ENCODE results near the gene CPT1C. TPM values are rescaled to one million over a fixed set of nuclear protein-coding genes. Genes with fewer than 3 reads are reported as not detected.
A peak's percentile ranks its signal among the peaks of the same experiment; 100 is the strongest.

Gene CPT1C
- total RNA-seq (2022): not detected in 2 replicates
- percentile 5 among the genes with signal in this experiment for Bru-seq, nascent RNA
- BruChase-seq, experiment 1, labeled RNA remaining after a 6-hour chase: percentile 21 among the genes with signal in this experiment
- BruChase-seq, experiment 2, labeled RNA remaining after a 2-hour chase: percentile 12 among the genes with signal in this experiment
- long read RNA-seq: 0 reads

GRCh38 chr19:49690656-49691242 lies at the start of gene CPT1C:
CPT1C (plus strand) TSS chr19:49691116; CDS start chr19:49692253, 1,137 bp downstream.
- no peaks in the 10 kb centered on the region for H3K9me3 Mint-ChIP-seq (ENCODE audit: unreplicated experiment)
- intact Hi-C loops (cut with micrococcal nuclease): no loop called here
- H3K27ac Mint-ChIP-seq (ENCODE audit: low read depth, unreplicated experiment): no peak within 1 kb of the TSS
- TF ChIP-seq CTCF (IDR thresholded peaks at IDR 0.05; ENCODE audit: unreplicated experiment): no peak
- peak; percentile 52 for DNase-seq (ENCODE audit: unreplicated experiment)
- no TSS peak for BruUV-seq (replicated peaks)
- peak within 1 kb of the TSS; percentile 56 for H3K4me3 Mint-ChIP-seq (ENCODE audit: unreplicated experiment)
- ChIA-PET POLR2A (interaction anchor here (0.6 kb wide), 1 partner anchor 13 kb away, joined by 4 read pairs; no protein-coding TSS in a partner anchor), CTCF (no interaction called here)
- peaks cover 32% of the 10 kb centered on the region for H3K36me3 Mint-ChIP-seq (ENCODE audit: insufficient read depth, unreplicated experiment)
- peaks cover 14% of the 10 kb centered on the region for H3K4me1 Mint-ChIP-seq (ENCODE audit: insufficient read depth, unreplicated experiment)
- H3K27me3 Mint-ChIP-seq (ENCODE audit: insufficient read depth, unreplicated experiment): no peaks in the 10 kb centered on the region

DNA sequence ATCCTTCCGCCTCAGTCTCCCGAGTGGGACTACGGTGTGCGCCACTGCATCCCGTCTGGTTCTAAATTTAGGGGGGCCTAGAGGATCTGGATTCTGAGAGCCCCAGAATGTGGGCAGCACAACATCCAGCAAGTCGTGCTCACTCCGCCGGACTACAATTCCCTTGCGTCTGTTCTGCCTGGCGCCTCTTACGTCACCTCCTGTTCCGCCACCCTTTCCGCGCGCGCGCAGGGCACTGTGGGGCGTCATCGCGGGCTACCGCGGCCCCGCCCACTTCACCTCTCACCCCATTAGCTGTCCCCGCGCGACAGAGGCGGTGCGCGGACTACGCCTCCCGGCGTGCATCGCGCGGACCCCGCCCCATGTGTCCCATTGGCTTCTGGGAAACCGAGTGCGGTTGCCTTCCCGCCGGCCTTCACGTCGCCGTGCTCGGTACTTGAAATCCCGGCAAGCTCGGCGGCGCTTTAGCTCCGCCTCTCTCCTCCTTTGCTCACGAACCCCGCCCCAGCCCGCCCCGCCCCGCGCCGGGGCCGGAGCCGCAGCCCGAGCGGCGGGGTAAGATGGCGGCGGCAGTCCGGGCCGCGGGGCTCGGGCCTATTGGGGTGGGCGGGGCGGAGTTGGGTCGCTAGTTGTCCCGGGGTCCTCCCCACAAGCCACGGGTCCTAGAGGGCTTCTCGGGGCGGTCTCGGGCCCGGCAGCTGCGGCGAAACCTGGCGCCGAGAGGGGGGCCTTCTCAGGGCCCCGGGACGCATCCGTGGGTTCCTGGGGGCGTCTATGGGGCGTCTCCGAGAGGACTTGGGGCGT lies 49.0 kb upstream of the CPT1C start, which contains the start of gene SCAF1:
Gene SCAF1, plus strand, starts transcription at position 522 of the 804 bp plus-strand sequence. CDS start 2,818 bp downstream, outside the sequence.
- intact Hi-C loops (cut with micrococcal nuclease): loop anchor here (1.0 to 2.0 kb wide), 2 partner anchors 23 to 61 kb away; partner anchors contain the start of genes BCL2L12, IRF3, NOSIP and PRRG2
- TF ChIP-seq CTCF (IDR thresholded peaks at IDR 0.05; ENCODE audit: unreplicated experiment): no peak
- ChIA-PET CTCF (interaction anchor here (0.6 to 3.4 kb wide), 4 partner anchors 31 to 121 kb away, joined by 3 to 19 read pairs (median 4); partner anchors contain the start of gene TSKS), POLR2A (interaction anchor here (0.6 to 7.5 kb wide), 23 partner anchors 11 to 648 kb away, joined by 3 to 167 read pairs (median 7); partner anchors contain the start of genes AKT1S1, ALDH16A1, AP2A1 and BCL2L12)
- H3K27me3 Mint-ChIP-seq (ENCODE audit: insufficient read depth, unreplicated experiment): no peaks in the 10 kb centered on the region
- no TSS peak for BruUV-seq (replicated peaks)
- H3K9me3 Mint-ChIP-seq (ENCODE audit: unreplicated experiment): no peaks in the 10 kb centered on the region
- peaks cover 44% of the 10 kb centered on the region for H3K4me1 Mint-ChIP-seq (ENCODE audit: insufficient read depth, unreplicated experiment)
- H3K4me3 Mint-ChIP-seq (ENCODE audit: unreplicated experiment): peak within 1 kb of the TSS; percentile 84
- peak within 1 kb of the TSS; percentile 100 for H3K27ac Mint-ChIP-seq (ENCODE audit: low read depth, unreplicated experiment)
- peak; percentile 99 for DNase-seq (ENCODE audit: unreplicated experiment)
- H3K36me3 Mint-ChIP-seq (ENCODE audit: insufficient read depth, unreplicated experiment): peaks cover 18% of the 10 kb centered on the region

- peaks cover 23% of the 10 kb centered on the region for H3K36me3 Mint-ChIP-seq (ENCODE audit: insufficient read depth, unreplicated experiment)
These were observed 48.4 kb upstream of the CPT1C start for GRCh38 chr19:49642492-49643035.

More at GRCh38 chr19:49642492-49643035, 48.4 kb upstream of the CPT1C start:
- intact Hi-C loops (cut with micrococcal nuclease): loop anchor here (1.0 kb wide), 1 partner anchor 23 kb away; the partner anchor contains the start of genes BCL2L12 and IRF3
- POLR2A ChIA-PET: interaction anchor here (0.7 to 7.5 kb wide), 15 partner anchors 11 to 649 kb away, joined by 3 to 167 read pairs (median 12); partner anchors contain the start of genes AKT1S1, AP2A1, BCL2L12 and IRF3
- H3K27ac Mint-ChIP-seq (ENCODE audit: low read depth, unreplicated experiment): peak overlapping the region; percentile 100
- TF ChIP-seq CTCF (IDR thresholded peaks at IDR 0.05; ENCODE audit: unreplicated experiment): no peak
- CTCF ChIA-PET: interaction anchor here (0.7 to 3.4 kb wide), 3 partner anchors 30 to 99 kb away, joined by 3 to 19 read pairs (median 3); no protein-coding TSS in a partner anchor
- no peaks in the 10 kb centered on the region for H3K9me3 Mint-ChIP-seq (ENCODE audit: unreplicated experiment)
- no peaks in the 10 kb centered on the region for H3K27me3 Mint-ChIP-seq (ENCODE audit: insufficient read depth, unreplicated experiment)
- peak overlapping the region; percentile 84 for H3K4me3 Mint-ChIP-seq (ENCODE audit: unreplicated experiment)
- BruUV-seq (replicated peaks): no TSS peak
- DNase-seq (ENCODE audit: unreplicated experiment): no peak
- peaks cover 40% of the 10 kb centered on the region for H3K4me1 Mint-ChIP-seq (ENCODE audit: insufficient read depth, unreplicated experiment)

All from MCF 10A (cell line).